Hepatocyte (in vitro differentiated cells): ENCODE data around the gene PPM1F.

Experiments
- EZH2 ChIP-seq: fragments of 200-600 bp; sonication (generic); IDR thresholded peaks from 2 replicates; pipeline ENCODE4 v1.6.1; 2016; ENCODE audit warnings: antibody characterized with exemption, mild to moderate bottlenecking, borderline replicate concordance
- TF ChIP-seq, protein P1 (sequence below): fragments of 200-600 bp; sonication (generic); IDR thresholded peaks from 2 replicates; pipeline ENCODE4 v1.5.1; 2016; ENCODE audit warnings: antibody characterized with exemption, mild to moderate bottlenecking; ENCODE audit not compliant: poor library complexity

DNA sequence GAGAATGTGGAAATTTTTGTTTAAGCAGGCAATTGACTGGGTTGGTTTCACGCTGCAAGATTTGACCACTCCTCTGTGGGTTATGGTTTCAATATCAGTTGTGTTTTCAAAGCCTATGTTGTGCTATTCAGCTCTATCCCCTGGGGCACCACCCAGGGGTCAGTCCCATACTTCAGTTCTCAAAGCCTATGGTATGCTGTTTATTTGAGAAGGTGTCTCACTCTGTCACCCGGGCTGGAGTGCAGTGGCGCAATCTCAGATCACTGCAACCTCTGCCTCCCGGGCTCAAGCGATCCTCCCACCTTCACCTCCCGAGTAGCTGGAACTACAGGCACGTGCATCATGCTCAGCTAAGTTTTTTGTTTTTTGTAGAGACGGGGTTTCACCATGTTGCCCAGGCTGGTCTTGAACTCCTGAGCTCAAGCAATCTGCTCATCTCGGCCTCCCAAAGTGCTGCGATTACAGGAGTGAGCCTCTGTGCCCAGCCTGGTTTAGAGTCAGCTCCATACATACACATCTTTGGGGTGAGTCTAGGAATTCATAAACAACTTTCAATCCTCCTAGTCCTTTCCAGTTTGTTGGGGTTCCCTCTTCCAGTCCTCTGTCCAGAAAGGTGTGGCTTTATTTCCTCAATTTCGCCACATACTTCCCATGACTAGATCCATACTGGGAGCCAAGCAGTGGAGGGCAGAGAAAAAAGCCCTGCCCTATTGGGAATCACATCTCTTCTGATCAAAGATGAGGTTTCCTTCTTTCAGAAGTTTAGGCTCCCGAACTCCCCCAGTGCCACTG is 50.2 kb downstream of the PPM1F start:
- TF ChIP-seq, protein P1, sequence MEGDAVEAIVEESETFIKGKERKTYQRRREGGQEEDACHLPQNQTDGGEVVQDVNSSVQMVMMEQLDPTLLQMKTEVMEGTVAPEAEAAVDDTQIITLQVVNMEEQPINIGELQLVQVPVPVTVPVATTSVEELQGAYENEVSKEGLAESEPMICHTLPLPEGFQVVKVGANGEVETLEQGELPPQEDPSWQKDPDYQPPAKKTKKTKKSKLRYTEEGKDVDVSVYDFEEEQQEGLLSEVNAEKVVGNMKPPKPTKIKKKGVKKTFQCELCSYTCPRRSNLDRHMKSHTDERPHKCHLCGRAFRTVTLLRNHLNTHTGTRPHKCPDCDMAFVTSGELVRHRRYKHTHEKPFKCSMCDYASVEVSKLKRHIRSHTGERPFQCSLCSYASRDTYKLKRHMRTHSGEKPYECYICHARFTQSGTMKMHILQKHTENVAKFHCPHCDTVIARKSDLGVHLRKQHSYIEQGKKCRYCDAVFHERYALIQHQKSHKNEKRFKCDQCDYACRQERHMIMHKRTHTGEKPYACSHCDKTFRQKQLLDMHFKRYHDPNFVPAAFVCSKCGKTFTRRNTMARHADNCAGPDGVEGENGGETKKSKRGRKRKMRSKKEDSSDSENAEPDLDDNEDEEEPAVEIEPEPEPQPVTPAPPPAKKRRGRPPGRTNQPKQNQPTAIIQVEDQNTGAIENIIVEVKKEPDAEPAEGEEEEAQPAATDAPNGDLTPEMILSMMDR: no peak
- TF ChIP-seq EZH2: no peak
